GM19455 (cell line): ENCODE results near the gene HES6.
"Not testable (repeated sequence)": the region's sequence is repeated elsewhere in the genome, so short reads cannot be mapped to it uniquely, and the experiment has no call there.

ENCODE experiments used
- ATAC-seq: cut with Tn5 transposase; IDR thresholded peaks from one replicate; pipeline ENCODE4 v1.9.1; 2021; ENCODE audit not compliant: unreplicated experiment

HES6 gene

DNA sequence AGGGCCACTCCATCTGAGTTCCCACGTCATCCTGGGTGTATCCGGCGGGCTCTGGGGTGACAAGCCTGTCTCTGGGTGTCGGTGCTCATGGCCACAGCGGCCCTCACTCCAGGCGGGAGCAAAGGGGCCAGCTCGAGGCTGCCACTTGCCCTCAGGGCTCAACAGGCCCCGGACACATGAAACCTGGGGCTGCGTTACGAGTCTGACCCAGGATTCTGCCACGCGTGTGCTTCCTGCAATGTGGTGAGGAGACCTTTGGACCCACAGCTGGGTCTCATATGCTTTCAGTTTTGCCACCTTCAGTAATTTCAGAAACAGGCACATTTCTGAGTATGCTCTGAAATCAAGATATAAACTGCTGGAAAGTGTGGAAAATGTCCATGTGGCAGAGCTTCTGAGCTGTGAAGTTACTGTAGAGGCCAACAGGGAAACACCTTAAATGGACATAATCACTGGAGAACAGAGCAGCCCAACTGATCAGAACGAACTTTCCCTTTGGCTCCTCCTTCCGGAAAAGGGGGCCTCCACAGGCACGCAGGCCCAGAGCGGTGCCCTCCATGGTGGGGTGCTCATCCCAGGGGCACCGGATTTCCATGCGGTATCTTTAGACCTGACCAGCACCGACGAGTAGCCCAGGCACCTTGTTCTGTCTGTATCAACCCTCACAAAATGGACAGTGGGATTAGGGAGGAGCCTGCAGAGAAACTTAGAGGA lies 34.5 kb upstream of the HES6 start:
- ATAC-seq = no peak

DNA sequence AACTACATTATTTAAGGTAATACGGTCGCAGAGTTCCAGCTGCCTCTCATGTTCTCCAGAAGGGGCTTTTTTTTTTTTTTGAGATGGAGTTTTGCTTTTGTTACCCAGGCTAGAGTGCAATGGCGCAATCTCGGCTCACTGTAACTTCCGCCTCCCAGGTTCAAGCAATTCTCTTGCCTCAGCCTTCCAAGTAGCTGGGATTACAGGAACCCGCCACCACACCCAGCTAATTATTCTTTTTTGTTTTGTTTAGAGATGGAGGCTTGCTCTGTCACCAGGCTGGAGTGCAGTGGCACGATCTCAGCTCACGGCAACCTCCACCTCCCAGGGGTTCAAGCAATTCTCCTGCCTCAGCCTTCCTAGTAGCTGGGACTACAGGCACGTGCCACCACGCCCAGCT lies 33.6 kb upstream of the HES6 start:
- ATAC-seq = not testable (repeated sequence)

GRCh38 chr2:238272156-238272555 lies 32.3 kb upstream of the HES6 start:
- no peak for ATAC-seq

DNA sequence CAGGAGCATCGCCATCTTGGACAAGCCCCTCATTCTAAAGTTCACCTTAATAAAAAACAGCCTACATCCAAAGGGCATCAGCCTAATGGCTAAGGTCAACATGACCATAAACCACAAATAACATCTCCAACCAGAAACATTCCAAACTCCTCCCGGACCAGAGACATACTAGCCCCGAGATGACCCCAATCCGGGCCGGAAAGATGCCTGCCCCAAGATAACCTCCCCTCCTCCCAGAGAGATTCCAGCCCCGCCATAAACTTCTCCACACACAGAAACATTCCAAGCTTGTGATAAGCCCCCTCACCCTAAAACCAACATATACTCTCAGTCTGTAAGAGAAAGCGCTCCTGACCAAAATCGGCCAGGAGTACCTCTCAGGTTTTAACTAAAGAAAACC lies 31.8 kb upstream of the HES6 start:
- ATAC-seq = not testable (repeated sequence)

DNA sequence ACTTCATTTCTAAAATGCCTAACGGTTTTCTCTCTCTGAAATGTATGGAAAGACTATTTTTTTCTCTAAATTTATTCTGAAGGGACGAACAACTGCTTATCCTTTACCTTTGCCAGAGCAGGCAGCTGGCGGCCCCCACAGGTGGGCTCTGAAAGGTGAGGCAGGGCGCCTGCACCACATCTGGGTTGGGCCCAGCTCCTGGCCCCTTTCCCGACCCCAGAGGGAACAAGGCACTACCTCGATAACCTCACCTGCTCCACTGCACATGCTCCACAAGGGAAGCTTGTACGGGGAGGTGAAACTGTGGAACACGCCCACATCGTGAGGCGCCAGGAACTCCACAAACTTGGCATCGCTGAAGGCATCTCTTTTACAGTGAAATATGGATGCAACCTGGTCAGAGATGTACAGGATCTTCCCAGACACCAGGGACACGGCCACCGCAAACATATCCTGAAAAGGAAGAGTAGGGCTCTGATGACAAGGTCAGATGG lies 31.3 kb upstream of the HES6 start:
- no peak for ATAC-seq

DNA sequence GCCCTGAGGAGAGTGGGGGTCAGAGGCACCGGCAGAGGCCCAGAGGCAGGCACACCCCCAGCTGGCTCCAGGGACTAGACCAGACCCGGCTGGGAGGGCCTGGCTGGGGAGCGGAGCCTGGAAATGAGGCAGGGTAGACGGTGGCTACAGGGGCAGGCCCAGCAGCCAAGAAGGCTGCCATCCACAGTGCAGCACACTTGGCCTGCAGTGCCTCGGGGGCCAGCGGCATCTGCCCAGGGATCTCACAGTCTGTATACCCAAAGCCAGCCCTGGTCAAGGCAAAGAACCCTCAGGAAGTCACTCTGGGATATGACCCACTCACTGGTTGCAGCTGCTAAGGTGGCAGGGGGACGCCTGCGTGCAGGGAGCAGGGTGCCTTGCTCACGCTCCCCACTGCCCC lies 30.8 kb upstream of the HES6 start:
- no peak for ATAC-seq

DNA sequence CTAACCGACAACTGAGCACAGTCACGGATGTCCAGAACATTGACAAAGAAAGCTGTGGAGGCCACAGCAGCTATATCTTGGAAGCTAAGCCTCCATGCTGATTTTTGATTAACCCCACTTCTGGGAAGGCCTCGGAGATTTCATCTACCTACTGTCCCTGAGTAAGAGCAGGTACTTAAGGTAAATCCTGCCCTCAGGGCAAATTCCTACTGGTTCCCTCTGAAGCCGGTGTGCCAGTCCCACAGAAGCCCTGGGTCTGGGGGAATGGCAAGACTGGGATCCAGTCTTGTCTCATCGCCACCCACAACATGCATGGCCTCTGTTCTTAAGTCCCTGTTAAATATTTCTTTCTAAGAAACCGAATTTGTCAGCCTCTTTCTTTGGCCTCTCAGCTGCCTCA lies 29.9 kb upstream of the HES6 start:
- no peak for ATAC-seq

DNA sequence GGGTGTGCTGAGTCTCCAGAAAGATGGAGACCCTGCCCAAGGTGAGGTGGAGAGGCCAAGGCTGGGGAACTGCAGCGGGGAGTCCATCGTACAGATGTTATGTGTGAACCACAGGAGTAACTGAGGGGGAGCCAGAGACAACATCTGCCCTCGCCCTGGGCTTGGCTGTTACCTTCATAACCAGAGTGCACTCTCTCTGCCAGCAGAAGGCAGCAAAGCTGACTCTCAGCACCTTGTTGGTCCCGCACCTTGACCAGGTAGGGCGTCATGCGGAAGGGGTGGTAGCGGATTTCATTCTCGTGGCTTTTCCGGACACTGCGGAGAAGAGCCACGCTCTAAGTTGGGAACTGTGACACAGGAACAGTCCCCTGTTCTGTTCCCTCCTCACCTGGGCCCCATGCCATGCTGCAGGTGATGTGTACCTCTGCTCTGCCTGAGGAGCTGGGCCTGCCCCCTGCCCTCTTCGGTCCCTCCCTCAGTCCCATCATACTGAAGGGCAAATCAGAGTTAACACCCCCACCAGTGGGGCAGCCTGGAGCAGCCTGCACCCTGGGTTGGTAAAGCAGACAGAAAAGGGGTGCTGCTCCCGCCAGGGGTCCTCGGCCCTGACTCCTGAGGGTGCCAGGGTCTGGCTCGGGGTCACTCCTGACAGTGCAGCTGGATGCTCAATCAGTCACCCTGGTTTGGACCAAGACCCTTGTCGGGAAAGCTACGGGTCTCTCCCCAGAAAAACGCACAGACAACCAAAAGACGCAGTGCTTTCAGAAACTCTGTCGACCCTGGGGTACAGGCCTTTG lies 28.2 kb upstream of the HES6 start:
- ATAC-seq = no peak

- no peak for ATAC-seq
Measured at GRCh38 chr2:238267341-238267710, 27.5 kb upstream of the HES6 start.

- ATAC-seq = no peak
Measured at GRCh38 chr2:238265605-238266004, 25.8 kb upstream of the HES6 start.

- ATAC-seq = no peak
Measured at GRCh38 chr2:238264072-238264460, 24.2 kb upstream of the HES6 start.

DNA sequence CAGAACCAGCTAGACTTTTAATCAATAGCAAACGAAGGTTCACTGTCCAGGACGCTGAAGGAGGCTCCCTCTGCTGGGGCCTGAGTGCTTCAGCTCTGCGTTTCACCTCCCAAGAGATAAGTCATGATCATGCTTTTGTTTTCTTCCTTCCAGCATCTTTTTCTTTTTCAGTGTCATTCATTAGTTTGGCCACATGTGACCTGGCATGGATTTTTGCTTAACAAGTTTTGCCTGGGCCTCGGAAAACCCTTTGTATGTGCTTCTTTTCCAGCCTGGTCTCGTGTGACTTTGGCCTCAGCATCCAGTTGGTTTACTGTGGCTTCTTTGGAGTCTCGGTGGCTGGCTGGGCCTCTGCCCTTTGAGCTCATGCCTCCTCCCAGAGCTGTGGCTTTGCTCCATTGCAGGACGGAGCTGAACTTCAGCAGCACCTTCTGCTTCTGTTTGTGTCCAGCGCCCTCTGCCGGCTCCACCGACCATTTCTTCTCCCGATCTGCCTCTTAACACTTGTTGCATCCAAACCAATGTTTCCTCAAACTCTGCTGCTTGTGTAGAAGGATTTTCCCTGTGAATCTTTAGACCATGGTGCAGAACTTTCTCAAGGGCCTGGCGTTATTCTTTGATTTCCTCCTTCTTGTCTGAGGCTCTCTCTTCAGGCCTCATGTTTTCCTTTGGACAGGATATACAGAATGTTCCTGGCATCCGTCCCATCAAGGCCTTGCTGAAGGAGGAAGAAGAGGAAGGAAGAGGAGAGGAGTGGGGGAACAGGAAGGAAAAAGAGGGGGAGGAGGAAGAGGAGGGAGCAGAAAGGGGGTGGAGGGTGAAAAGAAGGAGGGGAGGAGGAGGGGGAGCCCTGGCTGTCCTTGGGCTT lies 23.6 kb upstream of the HES6 start:
- ATAC-seq = no peak

- ATAC-seq = no peak
Measured at GRCh38 chr2:238262496-238263122, 22.8 kb upstream of the HES6 start.

GRCh38 chr2:238261718-238262375 lies 22.0 kb upstream of the HES6 start:
- no peak for ATAC-seq

DNA sequence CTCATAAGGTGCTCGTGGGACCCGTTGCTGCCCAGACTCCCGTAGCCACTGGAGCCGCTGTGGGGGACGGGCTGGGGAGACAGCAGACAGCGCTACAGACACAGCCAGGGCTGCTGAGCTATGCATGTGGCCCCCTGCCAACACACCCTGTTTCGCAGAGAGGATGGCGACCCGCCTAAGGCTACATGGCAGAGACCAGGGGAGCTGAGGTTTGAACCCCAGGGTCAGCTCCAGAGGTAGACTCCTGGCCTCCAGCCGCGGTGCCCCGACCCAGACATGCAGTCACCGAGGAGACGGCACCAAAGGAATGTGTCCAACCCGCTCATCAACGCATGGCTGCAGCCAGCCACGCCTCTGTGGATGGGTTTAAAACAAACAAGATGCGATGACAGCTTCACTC lies 21.0 kb upstream of the HES6 start:
- no peak for ATAC-seq

GRCh38 chr2:238259061-238260020 lies 19.5 kb upstream of the HES6 start:
- ATAC-seq = no peak

DNA sequence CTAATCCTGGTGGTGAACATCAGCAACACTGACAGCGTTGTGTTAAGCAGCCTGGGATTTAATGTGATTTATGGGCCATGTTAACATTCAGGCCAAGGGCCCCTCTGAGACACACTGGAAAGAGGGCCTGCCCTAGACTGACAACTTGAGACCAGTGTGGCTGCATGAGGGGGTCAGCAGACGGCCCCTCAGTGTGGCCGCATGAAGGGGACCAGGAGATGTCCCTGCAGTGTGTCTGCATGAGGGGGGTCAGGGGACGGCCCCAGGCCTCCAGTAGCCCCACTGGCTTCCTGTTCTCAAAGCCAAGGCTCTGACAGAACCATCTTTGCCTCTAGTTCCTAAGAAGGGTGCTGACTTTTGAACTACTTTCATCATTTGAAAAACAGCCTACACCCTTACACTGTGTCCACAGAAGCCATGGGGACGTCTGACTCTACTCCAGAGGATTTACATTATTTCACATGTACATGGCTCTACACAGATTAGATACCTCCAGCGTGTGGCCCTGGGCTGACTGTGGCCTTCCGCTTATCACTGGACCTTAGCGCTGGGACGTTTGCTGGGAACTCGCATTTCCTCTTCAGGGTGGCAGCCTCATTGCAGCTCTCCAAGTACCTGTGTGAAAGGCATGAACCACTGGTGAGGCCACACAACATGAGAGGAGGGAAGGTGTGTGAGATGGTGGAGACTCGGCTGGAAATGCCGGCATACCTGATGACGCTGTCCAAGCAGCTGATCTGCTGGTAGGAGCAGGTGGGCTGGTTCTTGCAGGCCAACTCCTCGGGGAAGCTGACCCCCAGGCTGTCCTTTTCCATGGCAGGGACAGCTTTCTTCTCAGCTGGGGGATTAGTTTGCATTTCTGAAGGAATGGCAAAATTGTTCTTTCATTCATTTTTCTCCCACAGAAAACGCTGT lies 18.2 kb upstream of the HES6 start:
- no peak for ATAC-seq

DNA sequence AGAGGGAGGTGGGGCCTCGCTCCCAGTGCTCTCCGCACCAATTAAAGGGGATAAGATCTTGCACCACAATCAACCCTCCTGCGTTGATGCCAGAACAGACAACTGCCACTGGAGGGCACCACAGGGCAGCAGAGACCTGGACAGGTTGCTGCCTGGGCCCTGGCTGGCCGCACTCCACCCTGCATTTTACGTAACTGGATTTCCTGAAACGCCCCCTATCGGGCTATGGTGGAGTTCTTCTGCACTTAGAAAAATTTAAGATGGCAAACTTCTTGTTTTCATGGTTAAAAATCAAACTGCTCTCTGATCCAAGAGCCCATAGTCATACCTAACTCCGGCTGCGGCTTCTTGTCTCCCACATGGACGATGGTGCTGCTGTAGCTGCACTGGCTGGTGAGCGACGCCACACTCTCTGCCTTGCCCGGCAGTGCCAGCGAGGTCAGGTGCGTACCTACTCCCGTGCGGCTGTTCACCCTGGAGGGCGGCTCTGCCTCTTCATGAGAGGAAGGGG lies 16.8 kb upstream of the HES6 start:
- ATAC-seq = peak; percentile 64
